ENCODE results near the gene GRM6. TPM values are rescaled to one million over a fixed set of nuclear protein-coding genes. Genes with fewer than 3 reads are reported as not detected.

GRM6 gene
- total RNA-seq: 0.23 TPM

GRCh38 chr5:178994580-178995340 is at the start of gene GRM6:
Gene GRM6 (minus strand): TSS chr5:178995320. CDS start chr5:178994944, 376 bp downstream.

GRCh38 chr5:179023528-179024189 is 28.5 kb upstream of the GRM6 start, which contains the start of gene ZNF879:
Gene ZNF879 (plus strand): TSS chr5:179023804. CDS start chr5:179025005, 1,201 bp downstream.

GRCh38 chr5:178940569-178941360 is 54.4 kb downstream of the GRM6 start, which contains the start of gene ZNF454:
Gene ZNF454 (plus strand): TSS chr5:178941198. CDS start chr5:178942792, 1,594 bp downstream.

Other genes with a start within 250 kb of the GRM6 start
- gene ZNF354B, start 135.4 kb downstream of the GRM6 start, total RNA-seq: 25.1 TPM
- 7.6 TPM for gene ZFP2, start 99.4 kb downstream of the GRM6 start, total RNA-seq
- gene ZNF454, start 54.1 kb downstream of the GRM6 start, total RNA-seq: 10.6 TPM
- gene ZNF879, start 28.5 kb upstream of the GRM6 start, total RNA-seq: 13.1 TPM
- 42.2 TPM for gene ZNF354C, start 65.1 kb upstream of the GRM6 start, total RNA-seq

Measured in diencephalon (tissue), 1 donor.